Measurements from ENCODE around the gene LRRC4C. TPM values are rescaled to one million over a fixed set of nuclear protein-coding genes. Genes with fewer than 3 reads are reported as not detected.
"Not testable (repeated sequence)": the region's sequence is repeated elsewhere in the genome, so short reads cannot be mapped to it uniquely, and the experiment has no call there.

The LRRC4C gene
- polyA plus RNA-seq, 1 experiment = 0.02 TPM

DNA sequence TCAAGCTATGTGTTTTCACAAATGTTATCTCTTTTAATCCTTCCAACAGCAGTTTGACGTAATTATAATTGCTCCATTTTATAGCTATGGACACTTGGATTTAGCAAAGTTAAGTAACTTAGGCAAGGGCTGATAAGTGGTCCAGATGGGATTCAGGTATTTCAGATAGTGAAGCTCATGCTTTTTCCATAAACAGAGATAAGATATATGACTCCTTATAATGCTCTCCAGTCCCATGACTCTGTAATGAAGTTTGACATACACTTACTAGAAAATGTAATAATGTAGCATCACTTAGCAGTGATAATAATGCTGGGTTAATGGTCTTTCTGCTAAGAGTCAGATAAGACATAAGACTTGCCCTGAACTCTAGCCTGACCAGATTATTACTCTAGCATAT is 892.1 kb downstream of the LRRC4C start:
- no peak overlapping the region for H3K27ac ChIP-seq (ENCODE audit: low read depth, low read length)
- DNase-seq (ENCODE audit: low read depth, low spot score) = no peak
- H3K4me3 ChIP-seq (ENCODE audit: low read depth, low read length) = no peak overlapping the region
- no peaks in the 10 kb centered on the region for H3K27me3 ChIP-seq (ENCODE audit: control insufficient read depth, insufficient read depth, low read length)
- no peaks in the 10 kb centered on the region for H3K9me3 ChIP-seq (ENCODE audit: control insufficient read depth, insufficient read depth, low read length)
- ChIA-PET POLR2A (interaction anchor here (0.7 kb wide), 1 partner anchor 357 kb away, joined by 3 read pairs; no protein-coding TSS in a partner anchor), CTCF (no interaction called here)
- TF ChIP-seq, protein P1, sequence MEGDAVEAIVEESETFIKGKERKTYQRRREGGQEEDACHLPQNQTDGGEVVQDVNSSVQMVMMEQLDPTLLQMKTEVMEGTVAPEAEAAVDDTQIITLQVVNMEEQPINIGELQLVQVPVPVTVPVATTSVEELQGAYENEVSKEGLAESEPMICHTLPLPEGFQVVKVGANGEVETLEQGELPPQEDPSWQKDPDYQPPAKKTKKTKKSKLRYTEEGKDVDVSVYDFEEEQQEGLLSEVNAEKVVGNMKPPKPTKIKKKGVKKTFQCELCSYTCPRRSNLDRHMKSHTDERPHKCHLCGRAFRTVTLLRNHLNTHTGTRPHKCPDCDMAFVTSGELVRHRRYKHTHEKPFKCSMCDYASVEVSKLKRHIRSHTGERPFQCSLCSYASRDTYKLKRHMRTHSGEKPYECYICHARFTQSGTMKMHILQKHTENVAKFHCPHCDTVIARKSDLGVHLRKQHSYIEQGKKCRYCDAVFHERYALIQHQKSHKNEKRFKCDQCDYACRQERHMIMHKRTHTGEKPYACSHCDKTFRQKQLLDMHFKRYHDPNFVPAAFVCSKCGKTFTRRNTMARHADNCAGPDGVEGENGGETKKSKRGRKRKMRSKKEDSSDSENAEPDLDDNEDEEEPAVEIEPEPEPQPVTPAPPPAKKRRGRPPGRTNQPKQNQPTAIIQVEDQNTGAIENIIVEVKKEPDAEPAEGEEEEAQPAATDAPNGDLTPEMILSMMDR (IDR thresholded peaks at IDR 0.05; ENCODE audit: low read depth, low read length) = no peak

DNA sequence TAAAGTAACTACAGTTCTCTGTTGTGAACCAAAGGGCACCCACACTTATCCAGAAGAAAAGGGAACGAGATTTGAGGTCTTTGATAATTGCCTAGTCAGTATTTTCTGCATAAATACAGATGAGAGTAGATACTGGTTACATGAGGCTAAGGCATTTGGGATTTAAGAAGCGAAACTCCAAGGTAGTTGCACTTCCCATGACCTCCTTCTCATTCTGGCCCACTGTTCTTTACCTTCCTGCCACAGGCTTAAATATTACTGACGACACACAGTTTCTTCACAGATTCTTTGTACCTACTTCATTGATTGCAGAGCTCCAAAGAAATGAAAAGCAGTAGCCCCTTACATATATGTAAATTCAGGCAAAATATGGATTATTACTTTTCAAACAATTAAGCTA is 915.3 kb downstream of the LRRC4C start:
- Histone ChIP-seq H3K27me3 (ENCODE audit: control insufficient read depth, insufficient read depth, low read length) (no peaks in the 10 kb centered on the region), H3K9me3 (ENCODE audit: control insufficient read depth, insufficient read depth, low read length) (no peaks in the 10 kb centered on the region), H3K27ac (ENCODE audit: low read depth, low read length) (no peak overlapping the region), H3K4me3 (ENCODE audit: low read depth, low read length) (no peak overlapping the region)
- TF ChIP-seq, protein P1 (IDR thresholded peaks at IDR 0.05; ENCODE audit: low read depth, low read length) = no peak
- no peak for DNase-seq (ENCODE audit: low read depth, low spot score)
- ChIA-PET POLR2A (no interaction called here), CTCF (no interaction called here)

DNA sequence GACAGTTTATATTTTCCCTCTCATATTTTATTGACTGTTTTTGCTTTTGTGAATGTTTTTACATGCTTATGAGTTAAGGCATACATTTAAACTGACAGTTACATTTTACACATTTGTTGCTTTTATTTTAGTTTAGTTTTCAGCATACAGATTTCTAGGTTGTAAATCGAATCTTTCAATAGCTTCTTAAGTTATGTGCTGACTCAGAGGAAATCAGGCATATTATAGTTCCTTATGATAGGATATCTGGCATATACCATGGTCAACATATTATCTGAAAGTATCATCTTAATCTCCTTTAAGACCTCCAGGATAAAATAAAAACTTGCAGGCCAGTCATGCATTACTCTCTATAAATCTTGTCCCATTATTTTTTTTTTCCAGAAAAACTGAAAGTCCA is 916.6 kb downstream of the LRRC4C start:
- Histone ChIP-seq H3K27me3 (ENCODE audit: control insufficient read depth, insufficient read depth, low read length) (no peaks in the 10 kb centered on the region), H3K27ac (ENCODE audit: low read depth, low read length) (no peak overlapping the region), H3K4me3 (ENCODE audit: low read depth, low read length) (no peak overlapping the region), H3K9me3 (ENCODE audit: control insufficient read depth, insufficient read depth, low read length) (no peaks in the 10 kb centered on the region)
- DNase-seq (ENCODE audit: low read depth, low spot score) = no peak
- ChIA-PET CTCF (no interaction called here), POLR2A (no interaction called here)
- TF ChIP-seq, protein P1 (IDR thresholded peaks at IDR 0.05; ENCODE audit: low read depth, low read length) = no peak

DNA sequence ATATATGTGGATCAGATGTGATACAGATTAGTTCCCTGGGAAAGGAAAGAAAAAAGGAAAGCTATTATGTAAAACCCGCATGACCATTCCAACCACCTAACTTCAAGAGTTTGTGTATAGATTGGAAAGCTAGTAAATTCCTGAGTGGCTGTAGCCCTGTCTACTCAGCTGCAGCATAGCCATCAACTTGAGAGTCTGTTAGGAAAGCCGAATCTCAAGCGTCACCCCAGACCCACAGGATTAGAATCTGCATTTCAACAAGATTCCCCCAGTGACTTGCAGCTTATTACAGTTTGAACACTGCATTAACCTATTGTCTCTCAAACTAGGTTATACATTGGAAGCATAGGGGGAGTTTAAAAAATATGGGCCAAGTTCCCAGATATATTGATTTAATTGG is 921.7 kb downstream of the LRRC4C start:
- Histone ChIP-seq H3K9me3 (ENCODE audit: control insufficient read depth, insufficient read depth, low read length) (no peaks in the 10 kb centered on the region), H3K27ac (ENCODE audit: low read depth, low read length) (no peak overlapping the region), H3K4me3 (ENCODE audit: low read depth, low read length) (no peak overlapping the region), H3K27me3 (ENCODE audit: control insufficient read depth, insufficient read depth, low read length) (no peaks in the 10 kb centered on the region)
- DNase-seq (ENCODE audit: low read depth, low spot score) = no peak
- CTCF ChIA-PET = no interaction called here
- POLR2A ChIA-PET = no interaction called here
- TF ChIP-seq, protein P1 (IDR thresholded peaks at IDR 0.05; ENCODE audit: low read depth, low read length) = no peak

DNA sequence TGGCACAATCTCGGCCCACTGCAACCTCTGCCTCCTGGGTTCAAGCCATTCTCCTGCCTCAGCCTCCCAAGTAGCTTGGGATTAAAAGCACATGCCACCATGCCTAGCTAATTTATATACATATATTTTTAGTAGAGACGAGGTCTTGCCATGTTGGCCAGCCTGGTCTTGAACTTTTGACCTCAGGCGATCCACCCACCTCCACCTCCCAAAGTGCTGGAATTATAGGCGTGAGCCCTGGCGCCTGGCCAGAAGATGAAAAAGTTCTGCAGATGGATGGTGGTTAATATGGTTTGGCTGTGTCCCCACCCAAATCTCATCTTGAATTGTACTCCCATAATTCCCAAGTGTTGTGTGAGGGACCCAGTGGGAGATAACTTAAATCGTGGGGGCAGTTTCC is 937.4 kb downstream of the LRRC4C start:
- CTCF ChIA-PET = not testable (repeated sequence)

DNA sequence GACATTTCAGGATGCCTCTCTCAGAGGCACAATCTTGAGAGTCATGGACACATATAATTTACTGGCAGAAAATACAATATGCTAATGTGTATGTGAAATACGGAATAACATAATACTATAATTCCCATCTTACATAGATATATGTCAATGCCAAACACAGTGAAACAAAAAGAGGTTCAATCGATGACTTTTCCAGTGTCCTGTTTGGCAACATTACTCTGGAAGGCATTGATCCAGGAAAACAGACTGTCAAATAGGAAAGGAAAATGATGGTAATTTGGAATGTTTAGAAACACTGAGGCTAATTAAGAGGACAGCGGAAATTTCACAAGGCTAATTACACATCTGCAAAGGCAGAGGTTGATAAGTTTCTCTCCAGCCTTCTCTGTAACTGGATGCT is 942.3 kb downstream of the LRRC4C start:
- ChIA-PET POLR2A (no interaction called here), CTCF (no interaction called here)

More for the DNA sequence above, 937.4 kb downstream of the LRRC4C start:
- H3K4me3 ChIP-seq (ENCODE audit: low read depth, low read length); DNase-seq (ENCODE audit: low read depth, low spot score); H3K9me3 ChIP-seq (ENCODE audit: control insufficient read depth, insufficient read depth, low read length); H3K27ac ChIP-seq (ENCODE audit: low read depth, low read length); H3K27me3 ChIP-seq (ENCODE audit: control insufficient read depth, insufficient read depth, low read length); POLR2A ChIA-PET: not testable (repeated sequence)

More for the DNA sequence above, 942.3 kb downstream of the LRRC4C start:
- TF ChIP-seq, protein P1 (IDR thresholded peaks at IDR 0.05; ENCODE audit: low read depth, low read length) = no peak
- no peaks in the 10 kb centered on the region for H3K27me3 ChIP-seq (ENCODE audit: control insufficient read depth, insufficient read depth, low read length)
- H3K4me3 ChIP-seq (ENCODE audit: low read depth, low read length) = no peak overlapping the region
- DNase-seq (ENCODE audit: low read depth, low spot score) = no peak
- H3K9me3 ChIP-seq (ENCODE audit: control insufficient read depth, insufficient read depth, low read length) = no peaks in the 10 kb centered on the region
- H3K27ac ChIP-seq (ENCODE audit: low read depth, low read length) = no peak overlapping the region

All from AG04450 (cell line).